Frontal cortex (tissue), 4 donors: ENCODE results near the gene LRRC41. TPM values are rescaled to one million over a fixed set of nuclear protein-coding genes. Genes with fewer than 3 reads are reported as not detected.
A peak's percentile ranks its signal among the peaks of the same experiment; 100 is the strongest.
"Not testable (repeated sequence)": the region's sequence is repeated elsewhere in the genome, so short reads cannot be mapped to it uniquely, and the experiment has no call there.

ENCODE experiments used
- DNase-seq, 2 donors: peaks; one replicate each; pipeline ENCODE4 v3.0.0; 2012; ENCODE audit warnings: low spot score in 2 of 2
- FAIRE-seq: peaks from 2 replicates; lab custom pipeline; 2012; peaks lifted over from hg19 to GRCh38; lab: Jason Lieb, UNC
- total RNA-seq: library from RNA; depleted of rRNA; stranded (reverse); fragments of >200 nt; gene quantifications from one replicate; pipeline ENCODE4 v1.2.3, GENCODE V29; 2014
- donor health status: control.
- donor health status: control.
- donor health status: control.

Gene LRRC41, protein sequence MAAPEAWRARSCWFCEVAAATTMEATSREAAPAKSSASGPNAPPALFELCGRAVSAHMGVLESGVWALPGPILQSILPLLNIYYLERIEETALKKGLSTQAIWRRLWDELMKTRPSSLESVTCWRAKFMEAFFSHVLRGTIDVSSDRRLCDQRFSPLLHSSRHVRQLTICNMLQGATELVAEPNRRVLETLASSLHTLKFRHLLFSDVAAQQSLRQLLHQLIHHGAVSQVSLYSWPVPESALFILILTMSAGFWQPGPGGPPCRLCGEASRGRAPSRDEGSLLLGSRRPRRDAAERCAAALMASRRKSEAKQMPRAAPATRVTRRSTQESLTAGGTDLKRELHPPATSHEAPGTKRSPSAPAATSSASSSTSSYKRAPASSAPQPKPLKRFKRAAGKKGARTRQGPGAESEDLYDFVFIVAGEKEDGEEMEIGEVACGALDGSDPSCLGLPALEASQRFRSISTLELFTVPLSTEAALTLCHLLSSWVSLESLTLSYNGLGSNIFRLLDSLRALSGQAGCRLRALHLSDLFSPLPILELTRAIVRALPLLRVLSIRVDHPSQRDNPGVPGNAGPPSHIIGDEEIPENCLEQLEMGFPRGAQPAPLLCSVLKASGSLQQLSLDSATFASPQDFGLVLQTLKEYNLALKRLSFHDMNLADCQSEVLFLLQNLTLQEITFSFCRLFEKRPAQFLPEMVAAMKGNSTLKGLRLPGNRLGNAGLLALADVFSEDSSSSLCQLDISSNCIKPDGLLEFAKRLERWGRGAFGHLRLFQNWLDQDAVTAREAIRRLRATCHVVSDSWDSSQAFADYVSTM
- total RNA-seq: 51.0 TPM

DNA sequence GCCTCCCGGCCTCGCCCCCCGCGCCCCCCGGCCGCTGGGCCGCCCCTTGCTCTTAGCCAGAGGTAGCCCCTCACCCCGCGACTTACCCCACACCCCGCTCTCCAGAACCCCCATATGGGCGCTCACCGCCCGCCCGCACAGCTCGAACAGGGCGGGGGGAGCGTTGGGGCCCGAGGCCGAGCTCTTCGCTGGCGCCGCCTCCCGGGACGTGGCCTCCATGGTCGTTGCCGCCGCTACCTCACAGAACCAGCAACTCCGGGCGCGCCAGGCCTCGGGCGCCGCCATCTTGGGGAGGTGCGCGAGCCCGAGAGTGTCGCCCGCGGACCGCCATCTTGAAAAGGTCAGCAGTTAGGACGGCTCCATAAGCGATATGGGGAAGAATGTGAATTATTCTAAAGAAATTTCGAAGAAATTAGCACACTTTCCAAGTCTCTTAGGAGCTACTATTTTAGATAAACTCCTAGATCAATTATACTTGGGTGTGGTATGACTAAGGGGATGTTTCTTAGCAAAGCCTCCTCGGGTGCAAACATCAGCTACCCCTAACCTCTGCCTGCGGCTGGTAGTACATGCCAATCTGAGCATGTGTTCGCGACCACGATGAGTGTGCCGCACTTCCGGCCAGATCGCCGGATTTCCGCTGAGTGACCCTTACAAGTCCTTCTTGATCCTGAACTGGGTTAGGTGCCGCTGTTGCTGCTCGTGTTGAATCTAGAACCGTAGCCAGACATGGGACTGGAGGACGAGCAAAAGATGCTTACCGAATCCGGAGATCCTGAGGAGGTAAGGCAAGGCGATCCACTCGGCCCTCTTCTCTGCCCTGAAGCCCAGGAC lies at the start of gene LRRC41, which contains the start of gene UQCRH:
TSS of gene LRRC41 (minus strand) at position 579 of the 834 bp plus-strand sequence. CDS start at position 285, 294 bp downstream.
TSS of gene UQCRH (plus strand) at position 661 of the 834 bp plus-strand sequence. CDS start at position 730, 69 bp downstream.
- FAIRE-seq (no peak), DNase-seq (peak; percentile 92 to 95)

DNA sequence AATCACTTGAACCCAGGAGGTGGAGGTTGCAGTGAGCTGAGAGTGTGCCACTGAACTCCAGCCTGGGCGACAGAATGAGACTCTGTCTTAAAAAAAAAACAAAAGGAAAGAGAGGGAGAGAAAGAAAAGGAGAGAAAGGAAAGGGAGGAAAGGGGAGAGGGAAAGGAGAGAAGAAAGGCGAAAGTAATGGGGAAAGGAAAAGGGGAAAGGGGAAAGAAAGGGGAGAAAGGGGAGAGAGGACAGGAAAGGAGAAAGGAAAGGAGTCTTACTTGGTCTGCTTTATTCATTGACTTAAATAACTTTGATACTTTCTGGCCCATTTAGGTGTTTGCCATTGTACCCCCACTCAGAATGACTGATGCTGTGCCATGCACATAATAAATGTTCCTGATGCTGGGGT lies 48.9 kb upstream of the LRRC41 start:
- FAIRE-seq (no peak), DNase-seq (no peak)

DNA sequence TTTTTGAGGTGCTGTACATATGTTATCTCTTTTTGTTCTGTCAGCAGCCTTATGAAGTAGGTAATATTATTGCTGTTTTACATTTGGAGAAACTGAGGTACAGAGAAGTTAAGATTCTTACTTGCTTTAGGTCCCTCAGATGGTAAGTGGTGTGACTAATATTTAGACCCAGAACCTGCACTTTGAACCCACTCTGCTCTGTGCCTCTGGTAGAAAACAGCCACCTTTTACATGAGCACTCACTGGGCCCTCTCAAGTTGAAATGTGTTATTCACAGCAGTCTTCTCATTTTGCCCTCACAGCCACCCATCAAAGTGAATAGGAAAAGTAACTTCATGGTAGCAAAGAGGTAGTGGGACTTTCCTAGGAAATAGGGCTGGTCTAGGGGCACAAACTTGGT lies 41.9 kb upstream of the LRRC41 start:
- no peak for DNase-seq
- FAIRE-seq: no peak

DNA sequence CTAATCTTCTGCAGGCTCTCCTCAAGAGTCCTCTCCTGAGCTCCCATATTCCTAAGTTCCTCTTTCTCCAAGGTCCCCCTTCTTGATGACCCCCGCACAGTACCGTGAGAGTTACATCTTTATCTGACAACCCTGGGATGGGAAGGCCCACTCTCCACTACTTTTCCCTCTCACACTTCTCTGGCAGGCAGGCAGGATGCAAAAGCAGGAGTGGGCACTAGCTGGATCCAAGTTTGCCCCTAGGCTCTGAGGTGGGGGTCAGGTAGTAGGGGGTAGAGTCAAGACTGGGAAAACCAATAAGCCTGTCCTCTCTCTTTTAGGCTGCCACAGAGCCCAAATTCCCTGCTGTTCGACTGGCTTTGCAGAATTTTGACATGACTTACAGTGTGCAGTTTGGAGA lies 41.1 kb upstream of the LRRC41 start:
- FAIRE-seq: no peak
- DNase-seq: no peak

DNA sequence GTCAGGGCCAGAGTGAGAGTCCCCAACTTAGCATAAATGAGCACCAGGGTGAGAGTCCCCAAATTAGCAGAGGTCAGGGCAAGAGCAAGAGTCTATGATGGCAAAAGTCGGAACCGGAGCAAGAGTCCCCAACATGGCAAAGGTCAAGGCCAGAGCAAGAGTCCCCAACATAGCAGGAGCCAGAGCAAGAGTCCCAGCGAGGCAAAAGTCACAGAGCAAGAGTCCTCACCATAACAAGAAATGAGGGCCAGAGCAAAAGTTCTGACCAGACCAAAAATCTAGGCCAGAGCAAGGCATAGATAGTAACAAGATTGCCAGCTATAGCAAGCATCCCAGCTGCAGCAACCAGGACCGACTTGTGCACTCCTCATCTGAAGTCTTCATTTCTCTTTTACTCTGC lies 40.3 kb upstream of the LRRC41 start:
- DNase-seq (no peak), FAIRE-seq (no peak)

DNA sequence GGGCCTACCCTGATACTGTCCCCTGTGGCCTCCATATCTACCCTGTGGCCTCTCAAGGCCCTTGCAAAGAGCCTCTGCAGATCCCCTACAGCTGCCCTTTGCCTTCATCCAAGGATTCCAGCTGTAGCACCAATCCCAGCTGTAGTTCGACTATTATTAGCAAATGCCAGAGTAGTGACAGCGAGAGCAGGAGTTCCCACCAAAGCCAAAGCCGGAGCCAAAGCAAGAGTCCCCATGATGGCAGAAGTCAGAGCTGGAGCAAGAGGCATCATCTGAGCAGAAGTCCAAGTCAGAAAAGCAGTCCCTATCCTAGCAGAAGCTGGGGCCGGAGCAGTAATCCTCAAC lies 39.9 kb upstream of the LRRC41 start:
- DNase-seq (no peak), FAIRE-seq (no peak)

DNA sequence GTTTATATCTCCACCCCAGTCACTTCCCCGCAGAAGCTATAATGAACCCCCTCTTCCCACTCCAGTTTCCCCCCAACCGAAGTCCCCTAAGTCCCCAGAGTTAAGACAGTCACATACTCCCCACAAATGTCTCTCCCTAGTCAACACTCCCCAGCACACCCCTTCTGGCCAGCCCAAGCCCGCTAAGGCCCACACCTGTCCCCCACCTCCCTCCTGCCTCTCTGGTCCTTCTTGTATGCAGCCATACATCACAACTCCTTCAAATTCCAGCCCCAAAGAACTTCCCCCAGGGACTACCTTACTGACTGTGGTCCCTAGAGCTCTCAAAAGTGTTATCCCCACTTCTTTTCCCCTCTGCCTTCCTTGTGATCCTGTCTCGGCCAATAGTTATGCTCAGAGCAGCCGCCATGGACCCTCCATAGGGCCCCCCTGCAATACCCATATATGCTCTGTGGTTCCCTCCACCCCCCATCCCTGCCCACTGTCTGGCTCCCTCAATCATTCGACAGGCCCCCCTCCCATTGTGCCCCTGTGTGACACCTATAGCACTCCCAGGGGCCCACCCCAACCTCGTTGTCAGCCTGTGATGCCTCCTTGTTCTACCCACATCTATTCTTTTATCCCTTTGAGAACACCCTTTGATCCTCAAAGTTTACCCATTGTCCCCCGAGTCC lies 39.4 kb upstream of the LRRC41 start:
- FAIRE-seq (no peak), DNase-seq (no peak)

DNA sequence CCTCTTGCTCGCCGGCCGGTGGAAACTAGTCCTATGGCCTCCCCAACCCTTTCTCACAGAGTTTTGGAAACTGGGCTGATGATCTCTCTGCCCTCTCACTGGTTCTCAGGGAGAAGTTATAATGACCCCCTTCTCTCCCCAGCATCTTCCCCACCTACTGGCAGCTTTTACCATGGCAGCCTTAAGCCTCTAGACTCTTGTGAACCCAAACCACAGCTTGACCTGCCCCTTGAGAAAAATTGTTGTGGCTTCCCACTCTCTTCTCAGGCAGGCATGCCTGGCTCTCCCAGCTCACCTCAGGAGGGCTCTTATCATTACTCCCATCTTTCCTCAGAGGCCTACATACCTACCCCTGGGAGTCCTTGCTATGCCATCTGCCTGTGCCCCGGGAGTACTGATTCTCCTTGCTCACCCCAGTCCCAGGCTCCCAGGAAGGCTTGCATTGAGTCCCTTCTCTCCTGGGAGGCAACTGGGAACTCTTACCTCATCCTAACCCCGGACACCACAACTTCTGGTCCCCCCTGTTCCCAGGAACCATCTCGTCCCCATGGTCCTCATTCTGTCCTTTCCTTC lies 38.8 kb upstream of the LRRC41 start:
- no peak for DNase-seq
- FAIRE-seq: no peak

DNA sequence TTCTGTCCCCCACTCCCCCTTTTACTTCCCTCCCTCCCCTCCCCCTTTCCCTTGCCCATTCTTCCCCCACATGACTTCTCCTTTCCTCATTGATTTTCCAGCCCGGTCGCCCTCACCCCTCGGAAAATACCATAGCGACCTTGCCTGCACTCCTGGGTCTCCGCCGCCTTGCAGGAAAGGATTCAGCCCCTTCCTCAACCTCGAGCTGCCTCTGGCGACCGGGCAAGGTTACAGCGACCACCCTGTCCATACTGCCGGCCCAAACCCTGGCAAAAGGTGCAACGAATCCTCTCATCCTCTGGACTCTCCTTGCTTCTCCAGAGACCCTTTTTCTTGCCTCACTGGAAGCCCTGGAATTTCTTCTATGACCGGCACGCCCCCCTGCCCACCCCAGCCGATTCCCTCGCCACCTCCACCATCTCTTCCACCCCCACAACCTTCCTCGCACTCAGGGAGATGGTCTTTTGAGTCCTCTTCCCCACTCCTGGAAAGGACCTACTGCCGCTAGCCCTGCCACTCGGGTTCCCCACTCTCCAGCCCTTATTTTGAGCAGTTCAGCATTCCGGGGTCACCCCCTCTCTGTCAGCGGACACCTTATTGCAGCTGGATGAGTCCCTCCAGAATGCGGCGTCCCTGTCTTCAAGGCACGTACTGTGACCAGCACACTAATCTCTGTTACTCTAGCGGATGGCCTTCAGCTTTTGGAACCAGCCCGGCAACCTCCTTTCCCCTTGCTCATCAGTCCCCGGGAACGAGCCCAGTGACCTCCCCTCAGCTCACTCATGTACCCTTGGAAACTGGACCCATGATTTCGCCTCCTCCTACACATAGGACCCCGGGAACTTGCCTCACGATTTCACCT lies 38.0 kb upstream of the LRRC41 start:
- FAIRE-seq (no peak), DNase-seq (no peak)

DNA sequence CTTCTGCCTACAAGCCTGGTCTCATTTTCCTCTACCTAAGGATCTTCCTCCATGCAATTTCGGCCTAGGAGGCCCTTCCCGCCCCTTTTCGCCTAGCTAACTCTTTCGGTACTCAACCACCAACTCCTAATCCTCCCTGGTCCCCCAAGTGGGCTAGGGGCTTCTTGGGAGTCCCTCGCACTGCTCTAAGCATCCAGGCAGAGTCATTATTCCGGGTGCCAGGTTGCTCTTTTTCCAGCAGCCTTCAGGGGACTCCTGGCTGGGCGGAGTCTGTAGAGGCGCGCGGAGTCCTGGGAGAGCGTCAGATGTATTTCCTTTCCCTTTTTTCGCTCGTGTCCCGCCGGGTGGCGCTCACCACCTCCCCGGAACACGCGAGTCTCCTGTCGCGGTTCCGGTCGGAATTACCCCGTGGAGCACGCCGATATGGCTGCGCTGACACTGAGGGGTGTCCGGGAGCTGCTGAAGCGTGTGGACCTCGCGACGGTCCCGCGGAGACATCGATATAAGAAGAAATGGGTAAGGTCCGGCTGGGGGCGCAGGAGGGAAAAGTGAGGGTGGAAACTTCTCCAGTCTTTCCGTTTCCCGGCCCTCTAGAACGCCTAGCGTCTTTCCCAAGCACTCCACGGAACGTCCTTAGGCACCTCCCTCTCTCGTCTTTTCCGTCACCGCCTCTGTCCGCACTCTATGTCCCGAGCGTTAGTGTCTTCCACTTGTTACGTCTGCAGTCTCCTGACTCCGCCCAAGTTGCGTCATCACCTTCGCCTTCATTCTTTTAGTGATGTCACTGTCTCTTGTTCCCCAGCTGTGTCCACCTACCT lies 37.2 kb upstream of the LRRC41 start, which contains the start of gene NSUN4:
TSS of gene NSUN4 (plus strand) at position 404 of the 818 bp plus-strand sequence. CDS start at position 424, 20 bp downstream.
- DNase-seq (peak; percentile 64 to 88), FAIRE-seq (no peak)

DNA sequence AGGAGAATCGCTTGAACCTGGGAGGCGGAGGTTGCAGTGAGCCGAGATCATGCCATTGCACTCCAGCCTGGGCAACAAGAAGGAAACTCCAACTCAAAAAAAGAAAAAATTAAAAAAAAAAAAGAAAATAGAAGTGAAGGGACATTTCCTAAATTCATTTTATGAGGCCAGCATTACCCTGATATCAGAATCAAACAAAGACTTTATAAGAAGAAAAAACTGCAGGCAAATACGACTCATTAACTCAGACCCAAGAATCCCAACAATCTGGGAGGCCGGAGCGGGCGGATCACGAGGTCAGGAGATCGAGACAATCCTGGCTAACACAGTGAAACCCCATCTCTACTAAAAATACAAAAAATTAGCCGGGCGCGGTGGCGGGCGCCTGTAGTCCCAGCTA lies 34.0 kb upstream of the LRRC41 start:
- not testable (repeated sequence) for DNase-seq, FAIRE-seq

DNA sequence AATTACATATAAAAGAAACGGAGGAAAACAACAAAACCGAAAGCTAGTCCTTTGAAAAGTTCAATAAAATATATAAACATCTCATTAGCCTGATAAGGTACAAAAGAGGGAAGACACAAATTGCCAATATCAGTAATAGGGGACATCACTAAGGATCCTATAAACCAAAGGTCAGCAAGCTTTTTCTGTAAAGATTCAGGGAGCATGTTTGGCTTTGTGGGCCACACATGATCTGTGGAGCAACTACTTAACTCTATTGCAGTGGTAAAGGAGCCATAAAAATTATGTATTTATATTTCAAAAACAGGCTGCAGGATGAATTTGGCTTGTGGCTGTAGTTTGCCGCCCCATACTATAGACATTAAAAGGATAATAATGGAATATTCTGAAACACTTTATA lies 31.7 kb upstream of the LRRC41 start:
- DNase-seq (no peak), FAIRE-seq (no peak)

DNA sequence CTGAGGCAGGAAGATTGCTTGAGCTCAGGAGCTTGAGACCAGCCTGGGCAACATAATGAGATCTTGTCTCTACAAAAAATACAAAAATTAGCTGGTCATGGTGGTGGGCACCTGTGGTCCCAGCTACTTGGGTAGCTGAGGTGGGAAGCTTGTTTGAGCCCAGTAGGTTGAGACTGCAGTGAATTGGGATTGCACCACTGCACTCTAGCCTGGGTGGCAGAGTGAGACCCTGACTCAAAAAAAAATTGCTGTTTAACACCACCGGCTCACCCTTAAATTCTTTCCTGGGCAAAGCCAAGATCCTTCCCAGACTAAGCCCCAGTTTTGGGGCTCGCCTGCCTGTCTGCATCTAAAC lies 30.6 kb upstream of the LRRC41 start:
- DNase-seq: no peak
- no peak for FAIRE-seq

DNA sequence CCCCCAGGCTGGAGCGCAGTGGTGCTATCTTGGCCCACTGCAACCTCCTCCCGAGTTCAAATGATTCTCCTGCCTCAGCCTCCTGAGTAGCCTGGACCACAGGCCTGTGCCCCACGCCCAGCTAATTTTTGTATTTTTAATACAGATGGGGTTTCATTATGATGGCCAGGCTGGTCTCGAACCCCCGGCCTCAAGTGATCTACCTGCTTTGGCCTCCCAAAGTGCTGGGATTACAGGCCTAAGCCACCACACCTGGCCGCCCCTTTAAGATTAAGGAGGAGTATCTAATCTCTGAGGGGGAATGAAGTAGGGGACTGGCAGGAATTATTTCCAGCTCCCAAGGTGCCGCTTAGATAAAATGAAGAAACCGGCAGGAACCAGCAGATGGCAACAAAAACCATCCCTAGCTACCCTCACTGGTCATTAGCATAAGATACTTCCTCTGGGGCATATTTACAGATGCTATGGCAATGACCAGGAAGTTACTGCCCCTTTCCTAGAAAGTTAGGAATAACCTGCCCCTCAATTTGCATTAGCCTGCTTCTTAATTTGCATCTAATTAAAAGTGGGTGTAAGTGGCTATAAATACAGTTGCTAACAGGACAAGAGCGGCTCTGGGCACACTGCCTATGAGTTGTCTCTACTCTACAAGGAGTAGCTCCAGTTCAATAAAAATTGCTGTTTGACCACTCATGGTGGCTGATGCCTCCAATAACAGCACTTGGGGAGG lies 30.0 kb upstream of the LRRC41 start:
- DNase-seq (peak in 1 of 2 donors; percentile 25), FAIRE-seq (no peak)

DNA sequence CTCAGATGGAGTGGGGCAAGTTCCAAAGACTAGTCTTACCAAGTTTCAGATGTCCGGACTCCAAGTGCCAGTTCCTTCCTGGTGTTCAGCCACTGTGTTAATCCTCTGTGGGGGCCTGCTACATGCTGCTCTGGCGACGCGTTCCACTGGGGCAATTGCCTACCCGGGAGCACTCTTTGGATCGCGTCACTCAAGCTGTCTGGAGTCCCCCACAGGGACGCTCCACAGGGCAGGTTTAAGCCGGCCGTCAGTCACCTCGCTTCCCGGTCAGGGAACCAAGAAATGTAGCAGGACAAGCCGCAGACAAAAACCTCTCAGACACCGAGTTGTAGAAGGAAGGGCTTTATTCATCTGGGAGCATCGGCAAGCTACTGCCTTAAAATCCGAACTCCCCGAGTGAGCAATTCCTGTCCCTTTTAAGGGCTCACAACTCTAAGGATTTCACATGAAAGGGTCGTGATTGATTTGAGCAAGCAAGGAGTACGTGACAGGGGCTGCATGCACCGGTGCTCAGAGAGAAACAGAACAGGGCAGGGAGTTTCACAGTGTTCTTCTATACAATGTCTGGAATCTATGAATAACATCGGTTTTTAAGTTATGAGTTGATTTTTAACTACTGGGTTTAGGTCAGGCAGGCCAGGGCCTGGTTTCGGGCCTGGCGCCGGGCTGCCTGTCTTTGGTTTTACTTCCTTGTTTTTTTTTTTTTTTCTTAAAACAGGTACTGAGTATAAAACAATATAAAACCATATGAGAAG lies 28.5 kb upstream of the LRRC41 start:
- FAIRE-seq, DNase-seq: not testable (repeated sequence)

DNA sequence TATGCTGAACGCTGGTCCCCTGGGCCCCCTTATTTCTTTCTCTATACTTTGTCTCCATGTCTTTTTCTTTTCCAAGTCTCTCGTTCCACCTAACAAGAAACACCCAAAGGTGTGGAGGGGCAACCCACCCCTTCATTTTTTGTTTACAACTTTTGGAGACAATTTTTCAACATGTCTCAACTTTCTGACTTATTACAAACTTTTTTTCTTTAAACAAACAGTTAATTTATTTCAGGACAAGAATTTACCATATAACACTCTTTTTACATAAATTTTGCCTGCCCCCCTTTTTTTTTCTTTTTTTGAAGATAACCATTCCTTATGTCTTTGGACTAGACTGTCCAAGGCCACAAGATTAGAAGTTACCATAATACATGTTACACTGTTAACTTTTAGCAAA lies 27.0 kb upstream of the LRRC41 start:
- not testable (repeated sequence) for FAIRE-seq, DNase-seq
